Kasumi-1 (cell line): Measurements from ENCODE around the gene CUBN.

Source experiments
- DNase-seq, 2 experiments: peaks; one replicate each; lab custom pipeline; 2025; lab: John Stamatoyannopoulos, UW

CUBN gene

DNA sequence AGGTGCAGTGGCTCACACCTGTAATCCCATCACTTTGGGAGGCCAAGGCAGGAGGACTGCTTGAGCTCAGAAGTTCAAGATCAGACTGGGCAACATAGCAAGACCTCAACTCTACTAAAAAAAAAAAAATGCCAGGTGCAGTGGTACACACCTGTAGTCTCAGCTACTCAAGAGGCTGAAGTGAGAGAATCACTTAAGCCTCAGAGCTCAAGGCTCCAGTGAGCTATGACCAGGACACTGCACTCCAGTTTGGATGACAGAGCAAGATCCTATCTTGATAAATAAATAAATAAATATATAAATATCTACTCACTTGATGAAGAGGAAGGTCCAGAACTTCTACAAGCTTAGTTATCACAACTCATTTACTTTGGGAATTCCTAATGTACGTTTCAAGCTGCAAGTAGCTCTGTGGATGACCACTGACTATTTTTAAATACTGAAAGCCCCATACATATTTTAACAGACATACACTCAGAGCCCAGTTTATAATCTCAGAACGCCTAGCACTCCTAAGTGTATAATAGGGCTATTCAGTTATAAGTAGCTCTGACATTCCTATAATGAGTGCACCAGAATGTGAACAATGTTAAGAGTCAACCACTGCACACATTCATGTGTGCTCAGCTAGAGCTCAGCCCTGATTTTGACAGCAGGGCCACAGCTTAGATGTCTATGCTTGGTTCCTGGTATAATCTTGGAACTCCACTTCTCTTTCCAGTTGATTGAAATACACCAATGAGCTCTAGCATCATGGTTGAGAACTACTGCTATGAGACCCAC lies 119.1 kb downstream of the CUBN start:
- DNase-seq: no peak

- DNase-seq: no peak
These were observed 120.4 kb downstream of the CUBN start for GRCh38 chr10:17009212-17009700.

GRCh38 chr10:17007418-17007770 lies 122.2 kb downstream of the CUBN start:
- DNase-seq: no peak

DNA sequence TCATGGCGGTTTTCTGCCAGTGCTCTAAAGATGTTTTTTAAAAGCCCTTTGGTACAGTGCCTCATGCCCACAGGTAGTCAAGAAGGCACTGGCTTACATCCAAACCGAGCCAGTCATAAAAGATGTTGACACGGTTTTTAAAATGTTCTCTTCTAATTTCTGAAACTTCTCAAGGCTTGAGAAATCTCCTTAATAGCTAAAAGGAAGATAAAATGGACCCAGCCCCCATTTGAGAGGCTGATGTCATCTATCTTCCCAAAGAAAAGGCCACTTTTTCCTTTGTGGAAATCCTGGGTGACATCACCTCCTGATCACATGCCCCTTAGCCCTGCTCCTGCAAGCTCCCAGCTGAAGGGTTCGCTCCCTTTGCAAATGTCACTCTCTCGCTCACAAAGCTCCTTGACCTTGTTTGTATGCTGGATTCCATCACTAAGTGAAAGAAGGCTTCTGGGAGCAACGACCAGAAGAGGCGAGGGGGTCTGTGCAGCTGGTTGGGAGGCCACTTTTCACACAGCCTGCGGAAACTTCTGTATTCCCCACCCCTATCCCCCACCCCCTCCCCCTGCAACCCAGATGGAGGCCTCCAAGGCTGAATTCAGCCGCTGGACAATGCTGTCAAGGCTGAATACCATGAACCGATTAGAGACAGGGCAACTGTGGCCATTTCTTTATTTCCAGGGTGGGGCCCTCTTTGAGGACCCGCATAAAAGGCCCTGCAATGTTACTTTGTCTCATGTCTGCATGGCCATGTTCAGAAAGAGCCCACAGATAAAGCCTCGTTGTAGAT lies 122.8 kb downstream of the CUBN start:
- no peak for DNase-seq

DNA sequence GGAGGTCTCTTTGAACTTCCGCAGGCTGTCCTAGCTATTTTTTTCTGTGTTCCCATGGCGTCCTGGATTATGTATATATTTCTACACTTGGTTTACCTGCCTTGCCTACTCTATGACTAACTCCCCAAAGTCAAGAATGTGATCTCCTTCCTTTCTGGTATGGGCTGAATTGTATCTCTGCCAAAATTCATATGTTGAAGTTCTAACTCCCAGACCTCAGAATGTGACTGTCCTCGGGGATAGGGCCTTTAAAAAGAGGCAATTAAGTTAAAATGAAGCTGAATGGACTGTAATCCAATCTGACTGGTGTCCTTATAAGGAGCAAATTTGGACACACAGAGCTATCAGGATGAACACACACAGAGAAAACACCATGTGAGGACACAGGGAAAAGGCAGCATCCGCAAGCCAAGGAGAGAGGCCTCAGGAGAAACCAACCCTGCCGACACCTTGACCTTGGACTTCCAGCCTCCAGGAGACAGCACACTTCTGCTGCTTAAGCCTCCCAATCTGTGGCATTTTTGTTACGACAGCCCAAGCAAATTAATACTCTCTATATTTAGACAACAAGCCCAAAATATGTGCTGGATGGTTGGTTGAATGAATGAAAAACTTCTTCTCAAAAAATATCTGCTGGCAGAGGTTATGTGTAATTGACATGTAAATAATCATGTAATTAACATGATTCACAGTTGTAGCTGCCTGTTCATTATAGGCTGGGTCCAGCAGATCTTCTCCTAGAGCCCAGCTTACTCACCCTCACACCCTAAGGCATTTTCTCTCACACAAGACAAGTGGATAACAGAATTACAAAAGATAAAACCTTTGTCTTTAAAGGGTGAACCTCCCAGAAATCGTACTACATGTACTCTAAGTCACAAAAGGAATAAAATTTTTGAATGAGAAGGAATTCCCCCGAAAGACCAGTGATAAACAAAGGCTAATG lies 123.7 kb downstream of the CUBN start:
- no peak for DNase-seq

DNA sequence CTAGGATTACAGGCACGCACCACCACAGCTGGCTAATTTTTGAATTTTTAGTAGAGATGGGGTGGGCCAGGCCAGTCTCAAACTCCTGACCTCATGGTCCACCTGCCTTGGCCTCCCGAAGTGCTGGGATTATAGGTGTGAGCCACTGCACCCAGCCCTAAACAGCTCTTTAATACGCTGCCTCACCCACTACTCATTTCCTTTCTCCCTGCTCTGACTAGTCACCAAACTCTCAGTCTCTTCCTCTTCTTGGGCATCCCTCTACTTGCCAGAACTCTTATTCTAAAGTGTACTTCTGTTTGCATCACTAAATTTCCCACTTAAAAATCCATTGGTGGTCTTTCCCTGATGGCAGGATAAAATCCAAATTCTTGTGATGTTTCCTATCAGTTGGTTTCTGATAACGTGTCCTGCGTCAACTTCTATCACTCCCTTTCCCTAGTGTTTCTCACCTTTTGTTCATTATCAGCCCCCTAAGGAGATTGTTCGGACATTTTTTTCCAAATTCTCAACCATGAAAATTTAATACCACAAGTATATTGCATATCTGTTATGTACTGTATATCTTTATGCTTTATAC lies 124.7 kb downstream of the CUBN start:
- no peak for DNase-seq

DNA sequence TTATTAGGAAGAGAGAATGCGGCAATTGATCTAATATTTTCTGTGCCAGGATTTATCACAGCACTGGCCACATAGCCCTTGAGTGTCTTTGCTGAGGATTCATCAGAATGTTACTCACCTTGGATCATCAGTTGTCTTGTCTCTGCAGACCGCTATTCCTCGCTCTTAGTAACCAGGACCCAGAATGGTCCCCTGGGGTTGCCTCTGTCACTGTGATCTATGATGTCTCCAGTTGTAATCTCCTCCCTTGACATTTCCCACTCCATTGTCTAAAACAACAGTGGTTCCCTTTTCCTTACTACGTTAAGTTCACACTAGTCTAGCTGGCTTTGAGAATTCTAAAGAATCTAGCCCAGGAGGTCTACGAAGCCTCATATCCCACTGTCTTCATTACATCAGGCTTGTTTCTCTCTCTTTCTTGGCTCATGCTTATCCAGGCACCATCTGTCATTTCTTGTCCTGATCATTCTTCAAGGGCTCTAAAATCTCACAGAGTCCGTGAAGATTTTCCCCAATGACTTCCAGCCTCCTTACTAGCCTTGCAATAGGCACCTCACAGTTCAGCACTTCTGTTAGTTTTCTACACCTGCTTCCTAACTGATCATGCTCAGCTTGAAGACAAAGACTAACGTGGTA lies 125.8 kb downstream of the CUBN start:
- DNase-seq: no peak

DNA sequence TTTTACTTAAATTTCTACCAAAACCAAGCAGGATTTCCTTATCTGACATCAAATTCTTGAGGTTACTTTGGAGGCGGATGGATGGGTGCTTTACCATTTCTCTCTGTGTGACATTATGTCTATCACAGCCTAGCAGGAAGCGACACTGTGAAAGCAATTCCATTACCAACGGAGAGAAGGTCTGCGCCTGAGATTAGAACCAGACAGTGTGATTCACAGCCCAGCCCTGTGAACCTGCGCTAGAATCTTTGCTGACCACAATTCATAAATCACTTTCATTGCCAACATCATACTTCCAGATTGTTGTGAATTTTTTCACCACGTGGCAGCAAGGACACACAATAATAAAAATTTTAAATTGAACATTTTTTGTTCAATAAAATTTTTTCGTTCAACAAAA lies 126.5 kb downstream of the CUBN start:
- peak; percentile 33 to 45 for DNase-seq

- DNase-seq: no peak
These were observed 127.5 kb downstream of the CUBN start for GRCh38 chr10:17001961-17002749.

DNA sequence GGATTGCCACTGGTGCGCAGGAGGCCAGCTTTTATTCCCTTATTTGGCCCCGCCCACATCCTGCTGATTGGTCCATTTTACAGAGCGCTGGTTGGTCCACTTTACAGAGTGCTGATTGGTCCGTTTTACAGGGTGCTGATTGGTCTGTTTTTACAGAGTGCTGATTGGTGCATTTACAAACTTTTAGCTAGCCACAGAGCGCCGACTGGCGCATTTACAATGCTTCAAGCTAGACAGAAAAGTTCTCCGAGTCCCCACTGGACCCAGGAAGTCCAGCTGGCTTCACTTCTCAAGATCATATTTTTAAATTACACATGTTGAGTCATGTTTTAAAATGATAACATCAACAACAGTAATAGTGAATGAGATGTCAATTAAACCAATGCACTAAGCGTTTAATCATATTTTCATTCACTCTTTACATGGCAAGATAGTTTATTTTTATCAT lies 128.3 kb downstream of the CUBN start:
- no peak for DNase-seq

GRCh38 chr10:16999665-17000451 lies 129.8 kb downstream of the CUBN start:
- DNase-seq: no peak

DNA sequence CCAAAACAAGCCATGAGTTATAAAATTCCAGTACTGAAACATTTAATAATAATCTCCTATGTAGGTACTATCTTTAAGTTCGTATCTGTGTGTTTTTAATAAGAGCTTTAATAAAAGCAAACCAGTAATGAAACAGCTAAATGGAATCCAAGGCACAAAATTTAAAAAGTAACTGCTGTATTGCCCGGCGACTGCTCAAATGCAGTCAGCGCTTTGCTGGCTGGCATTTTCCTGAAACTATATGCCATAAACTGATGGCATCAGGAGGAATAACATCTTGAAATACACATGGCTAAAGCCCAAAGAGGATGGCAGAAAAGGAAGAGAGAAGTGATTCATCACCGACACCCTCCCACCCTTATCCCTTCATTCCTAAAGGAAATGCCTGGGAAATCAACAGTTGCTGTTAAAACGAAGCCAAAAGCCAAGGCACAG lies 133.1 kb downstream of the CUBN start:
- peak in 1 of 2 experiments; percentile 42 for DNase-seq

- DNase-seq: peak; percentile 82 to 83
These were observed 133.6 kb downstream of the CUBN start for GRCh38 chr10:16995867-16996529.

DNA sequence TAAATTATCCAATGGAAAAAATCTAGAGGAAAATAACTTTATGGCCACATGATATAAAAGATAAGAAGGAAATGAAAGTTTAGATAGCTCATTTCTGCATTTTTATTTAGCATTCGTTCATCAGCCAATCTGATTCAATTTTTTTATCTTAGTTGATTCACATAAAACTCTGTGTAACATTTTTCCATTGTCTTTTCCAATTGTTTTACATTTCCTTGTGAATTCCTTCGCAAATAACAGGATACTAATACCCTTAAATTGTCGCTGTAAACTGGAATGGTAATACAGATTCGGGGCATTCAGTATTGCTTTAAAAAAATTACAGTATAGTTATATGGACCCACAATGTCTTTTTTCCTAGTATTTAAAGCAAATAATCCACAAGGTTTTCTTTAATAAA lies 136.4 kb downstream of the CUBN start:
- DNase-seq: no peak

- no peak for DNase-seq
These were observed 136.9 kb downstream of the CUBN start for GRCh38 chr10:16992611-16993119.

- no peak for DNase-seq
These were observed 138.6 kb downstream of the CUBN start for GRCh38 chr10:16991011-16991410.

DNA sequence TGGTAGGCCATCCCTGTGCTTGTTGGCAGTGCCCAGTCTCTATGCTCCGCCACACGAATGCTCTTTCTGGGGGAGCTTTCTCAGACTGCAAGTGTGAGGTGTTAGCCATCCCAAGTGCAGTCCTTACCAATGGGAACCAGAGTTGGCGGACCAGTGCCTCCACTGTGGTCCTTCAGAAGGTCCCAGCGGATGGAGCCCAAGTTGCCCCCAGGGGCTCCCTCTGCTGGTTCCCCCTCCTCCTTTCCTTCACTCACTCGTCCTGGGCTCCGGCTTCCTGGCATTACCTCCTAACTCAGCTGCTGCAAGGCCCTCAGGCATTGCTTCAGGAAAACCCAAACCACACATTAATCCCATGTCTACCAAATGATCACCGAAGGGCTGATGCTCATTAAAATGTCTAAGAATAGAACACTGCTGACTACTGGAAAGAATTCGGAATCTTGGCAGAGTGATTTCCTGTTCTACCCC lies 139.8 kb downstream of the CUBN start:
- no peak for DNase-seq

DNA sequence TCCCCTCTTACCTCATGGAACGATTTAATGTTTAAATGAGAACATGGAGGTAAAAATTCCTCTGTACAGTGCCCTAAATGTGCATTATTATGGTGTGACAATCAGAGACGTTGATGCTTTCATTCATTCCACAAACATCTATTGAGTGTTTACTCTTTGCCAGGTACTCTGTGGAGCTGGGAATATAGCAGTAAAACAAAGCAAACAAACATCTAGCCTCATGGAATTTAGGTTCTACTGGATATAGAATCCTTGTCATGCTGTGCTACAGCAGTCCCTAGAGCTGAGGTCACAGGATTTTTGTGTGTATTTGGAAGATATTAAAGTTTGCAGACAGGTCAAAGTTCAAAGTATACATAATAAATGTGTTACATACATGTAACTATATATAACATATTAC lies 140.7 kb downstream of the CUBN start:
- DNase-seq: no peak
